K562 (cell line): Measurements from ENCODE around the gene MINPP1. TPM values are rescaled to one million over a fixed set of nuclear protein-coding genes. Genes with fewer than 3 reads are reported as not detected.

Experiments
- ATAC-seq: fragments of 200-7000 bp; cut with Tn5 transposase; 3 replicates; pipeline ENCODE4 v1.9.1; 2020; ENCODE audit warnings: moderate library complexity
- BruUV-seq: library from RNA; stranded (reverse); fragments of 400-500 nt; replicated peaks from 2 replicates; lab custom pipeline; 2021; lab: Mats Ljungman, UMichigan
- CTCF ChIA-PET: fragments of 300-600 bp; formaldehyde crosslinking; extraction: SDS; loops from one replicate; lab custom pipeline; 2021; ENCODE audit warnings: low intra/inter-chr PET ratio; lab: Yijun Ruan, JAX
- POLR2A ChIA-PET: fragments of 300-600, 350-650 bp; sonication (Branson Sonifier 250); formaldehyde crosslinking; extraction: SDS; loops from one replicate; lab custom pipeline; 2021; ENCODE audit warnings: antibody characterized with exemption, inconsistent platforms; lab: Yijun Ruan, JAX
- DNase-seq, 4 experiments: peaks; one replicate each; pipeline versions ENCODE4 v3.0.0 to v3.0.0-alpha.2; 2011 to 2018; ENCODE audit warnings: low spot score in 3 of 4, mixed read lengths in 3 of 4; ENCODE audit errors: extremely low read depth in 1 of 4
- FAIRE-seq: peaks from 2 replicates; lab custom pipeline; 2011; peaks lifted over from hg19 to GRCh38; lab: Jason Lieb, UNC
- H2AFZ ChIP-seq: 2 replicates; pipeline ENCODE4 v1.6.0; 2011; ENCODE audit warnings: low read depth, low read length, control low read depth, inconsistent platforms
- H3K27ac ChIP-seq: fragments of 200-600 bp; 3 replicates; pipeline ENCODE4 v1.8.0; 2011; ENCODE audit warnings: low read depth, mild to moderate bottlenecking, control low read depth, inconsistent platforms, low read length, moderate library complexity, mixed read lengths; ENCODE audit errors: extremely low read depth
- H3K27me3 ChIP-seq, 2 experiments: fragments of 300-600 bp in 1 of 2; 2 replicates in 1 of 2; 3 replicates in 1 of 2; pipeline versions ENCODE4 v1.6.0 to v1.8.0; 2011; ENCODE audit warnings: inconsistent platforms in 2 of 2, low read length in 2 of 2, mild to moderate bottlenecking in 1 of 2, mixed read lengths in 1 of 2, moderate library complexity in 1 of 2; ENCODE audit not compliant: control insufficient read depth in 2 of 2, insufficient read depth in 2 of 2
- H3K36me3 ChIP-seq: fragments of 300-600 bp; 3 replicates; pipeline ENCODE4 v1.8.0; 2011; ENCODE audit warnings: mild to moderate bottlenecking, low read length, inconsistent platforms; ENCODE audit not compliant: control insufficient read depth, insufficient read depth
- H3K4me1 ChIP-seq, 2 experiments: fragments of 200-600 bp in 1 of 2; replicated peaks in 1 of 2; 2 replicates in 1 of 2; 3 replicates in 1 of 2; pipeline versions ENCODE4 v1.5.1 to v1.8.0; 2011; ENCODE audit warnings: inconsistent platforms in 2 of 2, low read length in 2 of 2, mild to moderate bottlenecking in 1 of 2, mixed read lengths in 1 of 2, moderate library complexity in 1 of 2; ENCODE audit not compliant: control insufficient read depth in 2 of 2, insufficient read depth in 2 of 2
- H3K4me2 ChIP-seq: 2 replicates; pipeline ENCODE4 v1.6.1; 2011; ENCODE audit warnings: low read length, control low read depth, inconsistent platforms, mixed read lengths; ENCODE audit not compliant: insufficient read depth
- H3K4me3 ChIP-seq: fragments of 200-600 bp; sonication (generic), shearing (Covaris generic); 2 replicates; pipeline ENCODE4 v1.5.1; 2016; ENCODE audit warnings: control low read depth, inconsistent platforms
- H3K79me2 ChIP-seq: fragments of 200-600 bp; 3 replicates; pipeline ENCODE4 v1.8.0; 2011; ENCODE audit warnings: low read length, inconsistent platforms; ENCODE audit not compliant: control insufficient read depth, insufficient read depth
- H3K9ac ChIP-seq, 2 experiments: 2 replicates each; pipeline versions ENCODE4 v1.6.0 to v1.6.1; 2011; ENCODE audit warnings: low read depth in 2 of 2, low read length in 2 of 2, control low read depth in 1 of 2, inconsistent platforms in 1 of 2, mild to moderate bottlenecking in 1 of 2, mixed read lengths in 1 of 2; ENCODE audit not compliant: insufficient read depth in 1 of 2
- H3K9me1 ChIP-seq: one replicate; pipeline ENCODE4 v1.6.0; 2011; ENCODE audit warnings: inconsistent platforms, mild to moderate bottlenecking, low read length, moderate library complexity; ENCODE audit not compliant: control insufficient read depth, insufficient read depth
- H3K9me3 ChIP-seq: replicated peaks from 2 replicates; pipeline ENCODE4 v1.5.1; 2011; ENCODE audit warnings: low read depth, low read length, inconsistent platforms; ENCODE audit not compliant: control insufficient read depth, insufficient read depth
- H4K20me1 ChIP-seq: replicated peaks from 2 replicates; pipeline ENCODE4 v1.6.1; 2011; ENCODE audit warnings: low read length, inconsistent platforms, mixed read lengths; ENCODE audit not compliant: control insufficient read depth, insufficient read depth
- CEBPB ChIP-seq: fragments of 450-650 bp; IDR thresholded peaks from 2 replicates; pipeline ENCODE4 v1.6.1; 2016; ENCODE audit warnings: missing genetic modification characterization, missing compliant biosample characterization
- FUS ChIP-seq: fragments of 200-400 bp; formaldehyde crosslinking; optimal IDR thresholded peaks from 2 replicates; pipeline ENCODE3; 2017; ENCODE audit warnings: low read depth, low read length
- MXD1 ChIP-seq: fragments of 250-450 bp; sonication (Bioruptor Pico); IDR thresholded peaks from 2 replicates; pipeline ENCODE4 v1.8.0; 2021; ENCODE audit warnings: borderline replicate concordance, mild to moderate bottlenecking, moderate library complexity; ENCODE audit not compliant: poor library complexity, severe bottlenecking
- REST ChIP-seq, 2 experiments: fragments of 450-650 bp; formaldehyde crosslinking in 1 of 2; IDR thresholded peaks; 2 replicates each; pipeline versions ENCODE4 v1.4.0 to v1.6.1; 2014 to 2020; ENCODE audit warnings: mild to moderate bottlenecking in 2 of 2, borderline replicate concordance in 1 of 2, low read depth in 1 of 2
- SAFB2 ChIP-seq: fragments of 200-400 bp; formaldehyde crosslinking; IDR thresholded peaks from 2 replicates; pipeline ENCODE4 v1.6.1; 2018; ENCODE audit warnings: borderline replicate concordance, low read length, low read depth, moderate library complexity; ENCODE audit not compliant: severe bottlenecking
- SMAD1 ChIP-seq: fragments of 150-350 bp; IDR thresholded peaks from 2 replicates; pipeline ENCODE4 v1.6.1; 2014; ENCODE audit warnings: low read length, low read depth; ENCODE audit not compliant: partially characterized antibody
- ZNF444 ChIP-seq: fragments of 250-450 bp; sonication (Bioruptor Pico); IDR thresholded peaks from 2 replicates; pipeline ENCODE4 v1.4.0; 2020; ENCODE audit warnings: mild to moderate bottlenecking, moderate library complexity
- WGBS: fragments of 100-300 bp; shearing (Covaris generic); methylation state at CpG from one replicate; pipeline ENCODE4 v1.1.6; 2016; ENCODE audit warnings: low coverage, mixed read lengths; ENCODE audit not compliant: insufficient coverage; ENCODE audit errors: missing lambda C conversion rate; 5-methylcytosine and 5-hydroxymethylcytosine counted together
- in situ Hi-C: fragments of 300-500 bp; cut with MboI; formaldehyde crosslinking; loops from 4 replicates; pipeline ENCODE4 v1.15.0; 2018; ENCODE audit warnings: inconsistent platforms, mixed read lengths
- intact Hi-C: fragments of 100-400 bp; cut with micrococcal nuclease; formaldehyde crosslinking; loops from 2 replicates; pipeline ENCODE4 v1.14.2; 2022
- polyA plus RNA-seq, 8 experiments: library from polyadenylated mRNA; depleted of rRNA in 4 of 8; stranded (reverse) in 5 of 8; unstranded in 3 of 8; fragments of >200 nt; fragmentation: Nextera tagmentation in 2 of 8; fragmentation: Illumina TruSeq in 1 of 8; extraction: Ambion mirVana in 2 of 8; extraction: Trizol in 1 of 8; gene quantifications; 2 replicates each; pipeline versions ENCODE4 v1.2.1 to v1.2.3, GENCODE V29; 2011 to 2014; ENCODE audit warnings: inconsistent platforms in 1 of 8, missing spikeins in 1 of 8
- total RNA-seq, 7 experiments: library from RNA; depleted of rRNA in 6 of 7; stranded (reverse); fragments of >200 nt in 6 of 7; fragmentation: Illumina TruSeq in 2 of 7; extraction: Trizol in 2 of 7; gene quantifications; 2 replicates each; pipeline versions ENCODE4 v1.2.1 to v1.2.3, GENCODE V29; 2011 to 2021; ENCODE audit warnings: low replicate concordance in 1 of 7
- TF ChIP-seq, protein P1 (sequence below): fragments of 450-650 bp; formaldehyde crosslinking; IDR thresholded peaks from 2 replicates; pipeline ENCODE4 v1.4.0; 2020; ENCODE audit warnings: mild to moderate bottlenecking

The MINPP1 gene
- total and polyA plus RNA-seq, 9 of the 15 experiments (the other 6 are each of a cell fraction or from before 2014, with no cell fraction given): 11.5 to 44.5 (median 27.1) TPM

DNA sequence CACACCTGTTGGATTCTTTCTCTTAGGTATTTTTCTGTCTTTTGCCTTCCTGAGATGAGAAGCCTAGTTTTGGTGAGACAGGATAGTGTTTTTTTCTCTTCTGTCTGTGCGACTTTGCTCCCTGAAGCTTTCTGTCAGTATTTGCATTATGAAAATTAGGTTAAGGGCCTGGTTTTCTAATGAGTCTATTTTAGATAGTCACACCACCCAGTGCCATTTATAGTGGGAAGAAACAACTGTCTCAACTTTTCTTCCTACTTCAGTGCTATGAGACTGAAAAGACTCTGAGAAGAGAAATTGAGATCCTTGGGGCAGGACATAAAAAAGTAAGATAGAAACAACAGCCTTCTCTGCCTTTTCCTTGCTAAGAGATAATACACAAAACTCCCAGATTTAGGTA is 53.6 kb downstream of the MINPP1 start:
- ChIA-PET CTCF (no interaction called here), POLR2A (no interaction called here)
- ATAC-seq: no peak
- Histone ChIP-seq H3K9ac (no peak overlapping the region), H3K4me1 (no peaks in the 10 kb centered on the region), H3K9me1 (no peaks in the 10 kb centered on the region), H3K4me3 (no peak overlapping the region), H3K27ac (no peak overlapping the region), H3K36me3 (peaks cover 3% of the 10 kb centered on the region; the same call in 1 of the 3 replicates), H3K79me2 (no peaks in the 10 kb centered on the region), H4K20me1 (no peaks in the 10 kb centered on the region), H3K4me2 (no peak overlapping the region), H3K27me3 (no peaks in the 10 kb centered on the region), H2AFZ (no peak overlapping the region), H3K9me3 (no peaks in the 10 kb centered on the region)
- no TSS peak for BruUV-seq
- FAIRE-seq: no peak
- intact Hi-C loops (no loop called here), in situ Hi-C loops (no loop called here)
- DNase-seq: no peak
- 88% methylated on average over 1 of the region's 1 CpG for WGBS
- TF ChIP-seq CEBPB: no peak
- no peak for TF ChIP-seq ZNF444 (CRISPR knock-in tag)
- TF ChIP-seq, protein P1, sequence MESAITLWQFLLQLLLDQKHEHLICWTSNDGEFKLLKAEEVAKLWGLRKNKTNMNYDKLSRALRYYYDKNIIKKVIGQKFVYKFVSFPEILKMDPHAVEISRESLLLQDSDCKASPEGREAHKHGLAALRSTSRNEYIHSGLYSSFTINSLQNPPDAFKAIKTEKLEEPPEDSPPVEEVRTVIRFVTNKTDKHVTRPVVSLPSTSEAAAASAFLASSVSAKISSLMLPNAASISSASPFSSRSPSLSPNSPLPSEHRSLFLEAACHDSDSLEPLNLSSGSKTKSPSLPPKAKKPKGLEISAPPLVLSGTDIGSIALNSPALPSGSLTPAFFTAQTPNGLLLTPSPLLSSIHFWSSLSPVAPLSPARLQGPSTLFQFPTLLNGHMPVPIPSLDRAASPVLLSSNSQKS (CRISPR knock-in tag): no peak
- TF ChIP-seq FUS: no peak
- no peak for TF ChIP-seq SAFB2
- TF ChIP-seq REST (IDR thresholded peaks at IDR 0.05; ENCODE audit: borderline replicate concordance): no peak
- TF ChIP-seq REST (CRISPR knock-in tag; IDR thresholded peaks at IDR 0.05; ENCODE audit: low read depth): no peak
- TF ChIP-seq MXD1: no peak
- TF ChIP-seq SMAD1: no peak
